Retinal pigment epithelial cell (primary cell): ENCODE measurements around the gene ALDOA.
"Not testable (repeated sequence)": the region's sequence is repeated elsewhere in the genome, so short reads cannot be mapped to it uniquely, and the experiment has no call there.

Experiments used
- DNase-seq: peaks from one replicate; pipeline ENCODE4 v3.0.0-alpha.2; 2010; ENCODE audit warnings: low read depth
- H3K4me3 ChIP-seq: 2 replicates; pipeline ENCODE4 v1.5.1; 2011; ENCODE audit warnings: mild to moderate bottlenecking, low read length, control low read depth, moderate library complexity
- CTCF ChIP-seq: conservative IDR thresholded peaks from 2 replicates; pipeline ENCODE4 v1.5.1; 2011; ENCODE audit warnings: low read depth, low read length, control low read depth, inconsistent platforms

ALDOA gene

GRCh38 chr16:30065102-30065942 is at the start of gene ALDOA:
TSS of gene ALDOA (plus strand) at chr16:30065760. CDS start at chr16:30066898, 1,138 bp downstream.
- peak within 1 kb of the TSS; percentile 79 for H3K4me3 ChIP-seq
- DNase-seq, result peak; percentile 92
- TF ChIP-seq CTCF, result no peak

DNA sequence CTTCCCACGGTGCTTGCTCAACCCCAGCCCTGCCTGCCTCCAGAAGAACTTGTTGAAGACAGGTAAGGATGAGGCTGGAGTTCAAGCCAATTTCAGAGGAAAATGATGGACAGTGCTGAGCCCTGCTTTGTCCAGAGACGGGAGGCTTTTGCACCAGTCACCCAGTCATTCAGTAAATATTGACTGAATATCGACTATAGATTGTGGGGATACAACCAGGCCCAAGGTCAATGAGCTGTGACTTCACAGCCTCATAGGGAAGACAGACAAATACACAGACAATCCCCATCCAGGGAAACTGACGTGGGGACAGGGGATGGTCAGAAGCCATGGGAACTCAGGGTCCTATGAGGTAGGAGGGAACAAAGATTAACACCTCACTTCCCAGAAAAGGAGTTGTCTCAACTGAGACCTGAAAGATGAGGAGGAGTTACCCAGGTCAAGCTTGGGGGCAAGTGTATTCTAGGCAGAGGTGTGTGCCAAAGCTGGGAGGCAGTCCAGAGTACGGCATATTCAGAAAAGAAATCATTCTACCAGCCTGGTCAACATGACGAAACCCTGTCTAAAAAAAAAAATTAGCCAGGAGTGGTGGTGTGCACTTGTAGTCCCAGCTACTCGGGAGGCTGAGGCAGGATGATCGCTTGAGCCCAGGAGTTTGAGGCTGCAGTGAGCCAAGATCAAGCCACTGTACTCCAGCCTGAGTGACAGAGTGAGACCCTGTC is 48.8 kb upstream of the ALDOA start:
- no peak for TF ChIP-seq CTCF
- DNase-seq, result no peak
- no peak overlapping the region for H3K4me3 ChIP-seq

- DNase-seq, result no peak
- no peak for TF ChIP-seq CTCF
- no peak overlapping the region for H3K4me3 ChIP-seq
These were observed 48.3 kb upstream of the ALDOA start for GRCh38 chr16:30017277-30017656.

- not testable (repeated sequence) for DNase-seq, H3K4me3 ChIP-seq
These were observed 47.6 kb upstream of the ALDOA start for GRCh38 chr16:30017937-30018336.

DNA sequence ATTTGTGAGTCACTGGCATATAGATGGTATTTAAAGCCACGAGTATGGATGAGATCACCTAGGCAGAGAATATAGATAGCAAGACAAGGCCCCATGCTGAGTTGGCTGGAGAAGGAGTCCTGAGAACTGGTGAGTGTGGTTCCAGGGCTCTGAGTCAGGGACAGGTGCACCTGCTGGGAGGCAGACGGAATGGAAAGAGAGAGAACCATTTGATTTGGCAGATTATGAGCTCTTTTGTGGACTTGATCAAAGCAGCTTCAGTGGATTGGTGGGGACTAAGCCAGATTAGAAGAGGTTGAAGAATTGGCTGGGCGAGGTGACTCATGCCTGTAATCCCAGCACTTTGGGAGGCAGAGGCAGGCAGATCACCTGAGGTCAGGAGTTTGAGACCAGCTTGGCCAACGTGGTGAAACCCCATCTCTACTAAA is 46.8 kb upstream of the ALDOA start:
- no peak for TF ChIP-seq CTCF
- DNase-seq, result no peak
- H3K4me3 ChIP-seq, result no peak overlapping the region

DNA sequence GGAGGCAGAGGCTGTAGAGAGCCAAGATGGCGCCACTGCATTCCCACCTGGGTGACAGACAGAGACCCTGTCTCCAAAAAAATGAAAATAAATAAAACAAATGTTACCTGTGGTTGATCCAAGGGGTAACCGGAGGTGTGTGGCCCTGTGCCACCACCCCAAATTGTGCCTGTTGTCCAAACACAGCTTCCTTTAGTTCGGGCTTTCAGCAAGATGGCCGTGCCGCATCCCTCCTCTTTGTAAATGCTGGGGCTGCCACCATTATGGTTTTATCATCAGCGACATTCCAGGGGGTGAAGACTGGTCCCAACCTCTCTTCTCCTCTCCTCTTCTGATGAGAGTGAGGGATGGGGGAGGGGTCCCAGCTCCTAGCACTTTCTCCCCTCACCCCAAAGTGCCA is 42.7 kb upstream of the ALDOA start, which contains the start of gene C16orf92:
C16orf92 (plus strand) TSS at position 312 of the 400 bp plus-strand sequence. CDS start 143 bp downstream, outside the sequence.
- DNase-seq, result no peak
- no peak for TF ChIP-seq CTCF
- H3K4me3 ChIP-seq, result no peak within 1 kb of the TSS

GRCh38 chr16:30023586-30023985 is 42.0 kb upstream of the ALDOA start:
- no peak for DNase-seq
- no peak overlapping the region for H3K4me3 ChIP-seq
- no peak for TF ChIP-seq CTCF
